T-helper 2 cell treated with Interferon-gamma antibody and Interleukin-4, amounts not matched to agents 5 μg/mL and 100 μg/mL, for 36 hours (primary cell): ENCODE measurements around the gene GPT2.

Source experiments
- DNase-seq: peaks from one replicate; pipeline ENCODE4 v3.0.0; 2021; ENCODE audit warnings: low spot score
- H3K27ac Mint-ChIP-seq: one replicate; pipeline ENCODE4 v1.8.0; 2021; ENCODE audit warnings: mild to moderate bottlenecking, mixed read lengths
- H3K27me3 Mint-ChIP-seq: one replicate; pipeline ENCODE4 v1.8.0; 2021; ENCODE audit warnings: low read depth, mixed read lengths
- H3K36me3 Mint-ChIP-seq: one replicate; pipeline ENCODE4 v1.8.0; 2021; ENCODE audit warnings: low read depth, mixed read lengths
- H3K4me1 Mint-ChIP-seq: one replicate; pipeline ENCODE4 v1.8.0; 2021; ENCODE audit warnings: low read depth, mixed read lengths
- H3K4me3 Mint-ChIP-seq: one replicate; pipeline ENCODE4 v1.8.0; 2022; ENCODE audit warnings: mild to moderate bottlenecking, moderate library complexity, mixed read lengths
- H3K9me3 Mint-ChIP-seq: one replicate; pipeline ENCODE4 v1.8.0; 2021; ENCODE audit warnings: mixed read lengths

GPT2 gene

GRCh38 chr16:46882940-46883307 lies 1.2 kb upstream of the GPT2 start:
- no peak overlapping the region for H3K27ac Mint-ChIP-seq
- peaks cover 21% of the 10 kb centered on the region for H3K27me3 Mint-ChIP-seq
- H3K9me3 Mint-ChIP-seq: no peaks in the 10 kb centered on the region
- H3K36me3 Mint-ChIP-seq: no peaks in the 10 kb centered on the region
- no peak for DNase-seq
- H3K4me3 Mint-ChIP-seq: peak overlapping the region; percentile 84
- H3K4me1 Mint-ChIP-seq: peaks cover 17% of the 10 kb centered on the region

- Mint-ChIP-seq H3K27ac (peak overlapping the region; percentile 67), H3K9me3 (no peaks in the 10 kb centered on the region), H3K4me1 (peaks cover 17% of the 10 kb centered on the region), H3K4me3 (peak overlapping the region; percentile 84), H3K36me3 (no peaks in the 10 kb centered on the region), H3K27me3 (peaks cover 21% of the 10 kb centered on the region)
- DNase-seq: no peak
These were observed 841 bp upstream of the GPT2 start for GRCh38 chr16:46883353-46883689.

DNA sequence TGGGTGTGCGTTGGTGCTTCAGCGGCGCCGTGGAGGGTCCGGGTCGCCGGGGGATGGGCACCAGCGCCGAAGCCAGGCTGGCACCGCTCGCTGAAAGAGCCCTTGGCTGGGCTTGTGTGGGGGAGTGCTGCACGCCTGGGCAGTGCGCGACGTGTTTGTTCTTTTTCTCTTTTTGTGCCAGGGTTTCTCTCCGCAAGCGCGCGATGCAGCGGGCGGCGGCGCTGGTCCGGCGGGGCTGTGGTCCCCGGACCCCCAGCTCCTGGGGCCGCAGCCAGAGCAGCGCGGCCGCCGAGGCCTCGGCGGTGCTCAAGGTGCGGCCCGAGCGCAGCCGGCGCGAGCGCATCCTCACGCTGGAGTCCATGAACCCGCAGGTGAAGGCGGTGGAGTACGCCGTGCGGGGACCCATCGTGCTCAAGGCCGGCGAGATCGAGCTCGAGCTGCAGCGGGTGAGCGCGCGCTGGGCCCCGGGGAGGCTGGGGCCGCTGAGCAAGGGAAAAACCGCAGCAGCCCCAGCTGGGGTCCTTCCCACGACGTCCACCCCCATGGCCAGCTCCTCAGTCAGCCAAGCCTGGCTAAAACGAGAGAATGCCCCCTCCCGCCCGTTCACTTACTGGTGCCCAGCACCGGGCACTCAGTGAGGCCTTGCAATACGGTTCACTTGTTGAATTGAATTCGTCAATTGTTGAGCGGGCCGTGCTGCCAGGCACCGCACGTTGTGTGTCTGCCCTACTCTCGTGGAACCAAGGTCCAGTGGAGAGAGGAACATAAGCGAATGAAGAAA lies 541 bp downstream of the GPT2 start:
- Mint-ChIP-seq H3K4me3 (peak overlapping the region; percentile 78), H3K9me3 (no peaks in the 10 kb centered on the region), H3K27ac (no peak overlapping the region), H3K27me3 (peaks cover 17% of the 10 kb centered on the region), H3K4me1 (peaks cover 17% of the 10 kb centered on the region), H3K36me3 (no peaks in the 10 kb centered on the region)
- DNase-seq: peak; percentile 11

- peaks cover 17% of the 10 kb centered on the region for H3K4me1 Mint-ChIP-seq
- no peak for DNase-seq
- peaks cover 7% of the 10 kb centered on the region for H3K27me3 Mint-ChIP-seq
- no peak overlapping the region for H3K4me3 Mint-ChIP-seq
- H3K36me3 Mint-ChIP-seq: no peaks in the 10 kb centered on the region
- no peaks in the 10 kb centered on the region for H3K9me3 Mint-ChIP-seq
- no peak overlapping the region for H3K27ac Mint-ChIP-seq
These were observed 2.0 kb downstream of the GPT2 start for GRCh38 chr16:46885960-46886763.

DNA sequence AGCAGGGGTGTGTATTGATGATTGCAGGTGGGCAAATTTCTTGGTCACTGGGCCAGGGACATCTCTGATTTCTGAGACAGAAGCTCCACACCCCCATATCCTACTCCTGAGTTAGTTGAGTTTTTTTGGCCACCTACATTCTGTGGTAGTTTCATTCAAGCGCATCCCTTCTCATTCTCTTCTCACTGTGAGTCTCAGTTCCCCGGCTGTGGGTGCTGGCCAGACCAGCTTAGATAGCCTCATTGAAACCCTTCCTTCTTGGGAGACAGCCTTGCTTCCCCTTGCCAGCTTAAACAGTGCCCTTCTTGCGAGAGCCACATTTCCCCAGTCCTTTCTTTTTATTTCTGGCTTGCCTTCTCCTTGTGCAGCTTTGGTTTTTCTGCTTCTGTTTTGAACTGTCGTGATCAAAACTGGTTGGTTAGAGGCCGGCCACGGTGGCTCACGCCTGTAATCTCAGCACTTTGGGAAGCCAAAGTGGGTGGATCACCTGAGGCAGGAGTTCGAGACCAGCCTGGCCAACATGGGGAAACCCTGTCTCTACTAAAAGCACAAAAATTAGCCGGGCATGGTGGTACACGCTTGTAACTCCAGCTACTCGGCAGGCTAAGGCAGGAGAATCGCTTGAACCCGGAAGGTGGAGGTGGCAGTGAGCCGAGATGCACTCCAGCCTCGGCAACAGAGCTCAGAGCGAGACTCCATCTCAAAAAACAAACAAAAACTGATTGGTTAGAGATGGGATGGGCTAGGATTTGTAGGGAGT lies 2.8 kb downstream of the GPT2 start:
- Mint-ChIP-seq H3K4me1 (peaks cover 18% of the 10 kb centered on the region), H3K27ac (no peak overlapping the region), H3K36me3 (no peaks in the 10 kb centered on the region), H3K27me3 (peaks cover 7% of the 10 kb centered on the region), H3K4me3 (no peak overlapping the region), H3K9me3 (no peaks in the 10 kb centered on the region)
- DNase-seq: no peak

DNA sequence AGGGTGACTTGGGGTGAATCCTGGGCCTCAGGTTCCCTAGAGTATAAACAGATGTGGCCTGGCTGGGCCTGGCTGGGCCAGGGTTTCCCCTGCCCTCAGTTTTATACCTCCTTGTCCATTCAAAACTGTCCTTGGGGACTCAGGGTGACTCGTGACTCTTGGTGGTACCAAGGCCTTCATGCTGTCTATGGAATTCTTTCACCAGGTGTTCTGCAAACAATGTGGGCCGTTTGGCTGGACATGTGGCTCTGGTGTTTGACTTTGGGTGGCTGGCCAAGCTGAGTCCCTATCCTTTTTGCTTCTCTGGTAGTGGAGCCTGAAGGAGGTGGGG lies 3.3 kb downstream of the GPT2 start:
- no peaks in the 10 kb centered on the region for H3K36me3 Mint-ChIP-seq
- H3K27me3 Mint-ChIP-seq: peaks cover 2% of the 10 kb centered on the region
- no peak overlapping the region for H3K4me3 Mint-ChIP-seq
- H3K9me3 Mint-ChIP-seq: no peaks in the 10 kb centered on the region
- no peak overlapping the region for H3K27ac Mint-ChIP-seq
- peaks cover 17% of the 10 kb centered on the region for H3K4me1 Mint-ChIP-seq
- DNase-seq: no peak

GRCh38 chr16:46889245-46889941 lies 5.2 kb downstream of the GPT2 start:
- Mint-ChIP-seq H3K27me3 (no peaks in the 10 kb centered on the region), H3K4me1 (peaks cover 10% of the 10 kb centered on the region), H3K4me3 (no peak overlapping the region), H3K36me3 (no peaks in the 10 kb centered on the region), H3K27ac (no peak overlapping the region), H3K9me3 (no peaks in the 10 kb centered on the region)
- DNase-seq: no peak

DNA sequence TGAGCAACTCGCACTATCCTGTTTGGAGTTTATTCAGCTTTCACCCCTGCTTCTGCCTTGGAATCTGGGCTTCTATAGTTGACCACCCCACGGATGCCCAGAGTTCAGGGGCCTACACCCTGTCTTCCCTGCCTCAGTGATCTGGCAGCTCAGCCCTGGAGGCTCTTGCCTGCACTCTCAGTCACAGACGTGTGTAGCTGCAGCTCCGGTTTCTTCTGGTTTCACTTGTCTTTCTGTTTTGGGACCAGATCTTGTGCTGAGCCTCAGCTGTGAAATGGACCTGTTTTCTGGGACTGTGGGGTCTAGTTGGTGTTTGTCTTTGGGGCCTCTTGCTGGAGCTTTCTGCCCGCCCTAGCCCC lies 5.8 kb downstream of the GPT2 start:
- Mint-ChIP-seq H3K4me1 (peaks cover 9% of the 10 kb centered on the region), H3K27me3 (no peaks in the 10 kb centered on the region), H3K4me3 (no peak overlapping the region), H3K9me3 (no peaks in the 10 kb centered on the region), H3K27ac (no peak overlapping the region), H3K36me3 (no peaks in the 10 kb centered on the region)
- DNase-seq: no peak

DNA sequence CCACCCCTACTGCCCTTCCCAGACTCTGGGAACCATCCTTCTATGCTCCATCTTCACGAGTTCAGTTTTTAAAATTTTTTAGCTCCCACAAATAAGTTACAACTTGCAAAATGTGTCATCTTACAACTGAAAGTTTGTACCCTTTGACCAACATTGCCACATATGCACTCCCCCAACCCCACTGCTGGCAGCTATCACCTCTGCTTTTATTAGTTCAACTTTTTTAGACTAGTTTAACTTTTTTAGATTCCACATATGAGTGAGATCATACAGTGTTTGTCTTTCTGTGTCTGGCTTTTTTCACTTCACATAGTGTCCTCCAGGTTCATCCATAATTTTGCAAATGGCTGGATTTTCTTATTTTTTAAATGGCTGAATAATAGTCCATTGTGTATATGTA lies 7.7 kb downstream of the GPT2 start:
- Mint-ChIP-seq H3K9me3 (no peaks in the 10 kb centered on the region), H3K27ac (no peak overlapping the region), H3K36me3 (no peaks in the 10 kb centered on the region), H3K4me3 (no peak overlapping the region), H3K27me3 (no peaks in the 10 kb centered on the region), H3K4me1 (peaks cover 3% of the 10 kb centered on the region)
- DNase-seq: no peak

DNA sequence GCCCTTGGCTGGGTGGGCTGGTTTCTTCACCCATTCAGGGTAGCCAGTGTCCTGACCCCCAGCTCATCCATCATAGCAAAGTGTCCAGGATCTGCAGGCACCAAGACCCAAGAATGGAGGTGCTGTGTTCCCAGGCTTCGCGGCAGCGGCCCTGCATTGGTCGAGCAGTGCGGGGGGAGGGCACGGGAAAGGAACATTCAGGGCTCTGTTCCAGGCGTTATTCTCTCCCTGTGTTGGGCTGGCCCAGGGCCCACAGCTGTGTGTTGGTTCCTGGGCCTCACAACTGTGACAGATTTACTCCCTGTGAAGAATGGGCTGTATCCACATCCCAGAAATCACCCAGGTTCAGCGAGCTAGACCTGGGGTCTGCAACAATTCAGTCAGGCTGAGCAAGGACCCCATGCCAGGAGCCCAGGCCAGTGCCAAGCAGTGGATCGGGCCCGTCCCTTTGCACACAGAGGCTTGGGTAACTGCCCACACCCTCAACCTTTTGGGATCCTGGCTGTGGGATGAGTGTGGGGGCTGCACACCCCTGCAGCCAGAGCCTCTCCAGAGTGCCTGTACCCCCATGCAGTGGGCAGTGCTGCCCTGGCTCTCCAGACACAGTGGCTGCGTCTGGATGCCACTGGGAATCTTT lies 10.0 kb downstream of the GPT2 start:
- Mint-ChIP-seq H3K27me3 (no peaks in the 10 kb centered on the region), H3K36me3 (no peaks in the 10 kb centered on the region), H3K4me3 (no peak overlapping the region), H3K27ac (no peak overlapping the region), H3K9me3 (no peaks in the 10 kb centered on the region), H3K4me1 (peaks cover 3% of the 10 kb centered on the region)
- DNase-seq: no peak

- DNase-seq: no peak
- no peaks in the 10 kb centered on the region for H3K36me3 Mint-ChIP-seq
- H3K4me3 Mint-ChIP-seq: no peak overlapping the region
- peaks cover 3% of the 10 kb centered on the region for H3K4me1 Mint-ChIP-seq
- no peaks in the 10 kb centered on the region for H3K9me3 Mint-ChIP-seq
- no peak overlapping the region for H3K27ac Mint-ChIP-seq
- H3K27me3 Mint-ChIP-seq: no peaks in the 10 kb centered on the region
These were observed 11.5 kb downstream of the GPT2 start for GRCh38 chr16:46895399-46896313.

DNA sequence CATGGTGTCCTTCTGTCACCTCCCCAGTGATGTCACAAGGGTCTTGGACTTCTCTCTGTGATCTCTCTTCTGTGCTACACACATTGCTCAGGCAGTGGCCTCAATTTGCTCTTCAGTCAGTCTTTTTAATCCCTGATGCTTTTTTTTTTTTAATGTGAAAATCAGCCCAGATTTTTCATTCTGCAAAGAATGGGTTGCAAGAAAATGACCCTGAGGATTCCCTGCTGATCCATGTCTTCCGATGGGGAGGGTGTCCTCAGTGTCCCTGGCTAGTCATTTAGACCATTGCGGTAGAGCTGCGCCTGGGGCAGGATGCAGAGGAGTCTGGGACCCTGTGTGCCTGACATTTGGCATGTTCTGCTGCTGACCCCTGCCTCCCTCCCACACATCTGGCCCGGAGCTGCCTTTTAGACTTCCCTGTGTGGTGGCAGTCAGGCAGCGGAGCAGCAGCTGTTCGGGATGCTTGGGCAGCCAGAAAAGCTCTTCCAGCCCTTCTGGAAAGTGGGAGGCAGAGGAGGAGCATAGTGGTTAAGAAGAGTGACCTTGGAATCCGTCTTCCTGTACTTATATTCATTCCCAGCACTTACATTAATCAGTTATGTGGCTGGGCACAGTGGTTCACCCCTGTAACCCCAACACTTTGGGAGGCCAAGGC lies 12.3 kb downstream of the GPT2 start:
- no peak for DNase-seq
- Mint-ChIP-seq H3K4me3 (no peak overlapping the region), H3K9me3 (no peaks in the 10 kb centered on the region), H3K27ac (no peak overlapping the region), H3K4me1 (peaks cover 3% of the 10 kb centered on the region), H3K36me3 (no peaks in the 10 kb centered on the region), H3K27me3 (no peaks in the 10 kb centered on the region)
